ENCODE data around the gene SCARB1.

Gene SCARB1

GRCh38 chr12:124730455-124730932, 133.2 kb downstream of the SCARB1 start:
- H3K4me3 ChIP-seq (ENCODE audit: low read depth in 1 of 2, low read length in 2 of 2), result no peak overlapping the region
- H3K27ac ChIP-seq (ENCODE audit: low read depth, low read length), result peak overlapping the region; percentile 57
- H3K4me1 ChIP-seq (ENCODE audit: insufficient read depth, low read length), result peaks cover 11% of the 10 kb centered on the region
- H3K9me3 ChIP-seq (ENCODE audit: low read length), result no peaks in the 10 kb centered on the region
- H3K27me3 ChIP-seq (ENCODE audit: control insufficient read depth in 1 of 2, insufficient read depth in 2 of 2, low read length in 2 of 2), result no peaks in the 10 kb centered on the region
- no peaks in the 10 kb centered on the region for H3K36me3 ChIP-seq (ENCODE audit: insufficient read depth, low read length)
- H3K9ac ChIP-seq (ENCODE audit: low read length), result no peak overlapping the region

GRCh38 chr12:124727922-124728321, 135.7 kb downstream of the SCARB1 start:
- H3K9ac ChIP-seq (ENCODE audit: low read length), result no peak overlapping the region
- H3K27ac ChIP-seq (ENCODE audit: low read depth, low read length), result no peak overlapping the region
- no peak overlapping the region for H3K4me3 ChIP-seq (ENCODE audit: low read depth in 1 of 2, low read length in 2 of 2)
- H3K36me3 ChIP-seq (ENCODE audit: insufficient read depth, low read length), result no peaks in the 10 kb centered on the region
- H3K27me3 ChIP-seq (ENCODE audit: control insufficient read depth in 1 of 2, insufficient read depth in 2 of 2, low read length in 2 of 2), result no peaks in the 10 kb centered on the region
- no peaks in the 10 kb centered on the region for H3K9me3 ChIP-seq (ENCODE audit: low read length)
- peaks cover 11% of the 10 kb centered on the region for H3K4me1 ChIP-seq (ENCODE audit: insufficient read depth, low read length)

- Histone ChIP-seq H3K4me1 (ENCODE audit: insufficient read depth, low read length) (peaks cover 11% of the 10 kb centered on the region), H3K27me3 (ENCODE audit: control insufficient read depth in 1 of 2, insufficient read depth in 2 of 2, low read length in 2 of 2) (no peaks in the 10 kb centered on the region), H3K9ac (ENCODE audit: low read length) (no peak overlapping the region), H3K27ac (ENCODE audit: low read depth, low read length) (no peak overlapping the region), H3K36me3 (ENCODE audit: insufficient read depth, low read length) (no peaks in the 10 kb centered on the region), H3K4me3 (ENCODE audit: low read depth in 1 of 2, low read length in 2 of 2) (no peak overlapping the region), H3K9me3 (ENCODE audit: low read length) (no peaks in the 10 kb centered on the region)
These were observed 136.3 kb downstream of the SCARB1 start for GRCh38 chr12:124727264-124727800.

Measured in muscle layer of colon (tissue), 2 donors.